NCI-H1694 treated with DMSO at 0.1 percent for 48 hours (cell line): ENCODE data around the gene LDLRAP1.

Experiments used
- DNase-seq: peaks from one replicate; lab custom pipeline; 2025; lab: John Stamatoyannopoulos, UW

The LDLRAP1 gene

GRCh38 chr1:25562928-25563283 is 19.5 kb downstream of the LDLRAP1 start:
- DNase-seq = no peak

GRCh38 chr1:25563330-25564215 is 20.2 kb downstream of the LDLRAP1 start:
- no peak for DNase-seq

- DNase-seq = no peak
Measured at GRCh38 chr1:25564777-25565574, 21.6 kb downstream of the LDLRAP1 start.

GRCh38 chr1:25565626-25566025 is 22.2 kb downstream of the LDLRAP1 start:
- DNase-seq = no peak

- peak; percentile 10 for DNase-seq
Measured at GRCh38 chr1:25566176-25566729, 22.8 kb downstream of the LDLRAP1 start.

- peak; percentile 16 for DNase-seq
Measured at GRCh38 chr1:25566730-25567341, 23.4 kb downstream of the LDLRAP1 start.

- no peak for DNase-seq
Measured at GRCh38 chr1:25567710-25568089, 24.3 kb downstream of the LDLRAP1 start.

- DNase-seq = peak; percentile 46
Measured at GRCh38 chr1:25568090-25568833, 24.9 kb downstream of the LDLRAP1 start.

- DNase-seq = no peak
Measured at GRCh38 chr1:25568834-25569596, 25.6 kb downstream of the LDLRAP1 start.

GRCh38 chr1:25569597-25570396 is 26.4 kb downstream of the LDLRAP1 start:
- peak; percentile 75 for DNase-seq

- DNase-seq = no peak
Measured at GRCh38 chr1:25570798-25571521, 27.6 kb downstream of the LDLRAP1 start.

- no peak for DNase-seq
Measured at GRCh38 chr1:25571522-25571970, 28.1 kb downstream of the LDLRAP1 start.

GRCh38 chr1:25572107-25572506 is 28.7 kb downstream of the LDLRAP1 start:
- no peak for DNase-seq

- peak; percentile 12 for DNase-seq
Measured at GRCh38 chr1:25572708-25573590, 29.5 kb downstream of the LDLRAP1 start.

GRCh38 chr1:25573591-25573930 is 30.2 kb downstream of the LDLRAP1 start:
- no peak for DNase-seq

- DNase-seq = no peak
Measured at GRCh38 chr1:25573961-25574360, 30.6 kb downstream of the LDLRAP1 start.

GRCh38 chr1:25575191-25575590 is 31.8 kb downstream of the LDLRAP1 start:
- DNase-seq = no peak

GRCh38 chr1:25576459-25577133 is 33.2 kb downstream of the LDLRAP1 start:
- DNase-seq = no peak
